GM19467 (cell line): Measurements from ENCODE around the gene KIF27.
"Not testable (repeated sequence)": the region's sequence is repeated elsewhere in the genome, so short reads cannot be mapped to it uniquely, and the experiment has no call there.

ENCODE experiments used
- ATAC-seq: cut with Tn5 transposase; IDR thresholded peaks from one replicate; pipeline ENCODE4 v1.9.1; 2021; ENCODE audit warnings: mild to moderate bottlenecking, moderate library complexity; ENCODE audit not compliant: unreplicated experiment

Gene KIF27

GRCh38 chr9:83920927-83921707 lies at the start of gene KIF27:
Gene KIF27, minus strand, starts transcription at chr9:83921432. Its CDS starts 5,841 bp downstream, at chr9:83915591.
- peak; percentile 97 for ATAC-seq

- no peak for ATAC-seq
Observed at GRCh38 chr9:83969602-83970001, 48.4 kb upstream of the KIF27 start.

GRCh38 chr9:83967073-83967472 lies 45.8 kb upstream of the KIF27 start:
- ATAC-seq, result no peak

- ATAC-seq, result no peak
Observed at GRCh38 chr9:83966209-83966582, 45.0 kb upstream of the KIF27 start.

GRCh38 chr9:83965350-83966208 lies 44.3 kb upstream of the KIF27 start:
- ATAC-seq, result no peak

GRCh38 chr9:83964973-83965349 lies 43.7 kb upstream of the KIF27 start:
- no peak for ATAC-seq

- ATAC-seq, result no peak
Observed at GRCh38 chr9:83962165-83962564, 40.9 kb upstream of the KIF27 start.

- no peak for ATAC-seq
Observed at GRCh38 chr9:83960991-83961390, 39.8 kb upstream of the KIF27 start.

- no peak for ATAC-seq
Observed at GRCh38 chr9:83959061-83959460, 37.8 kb upstream of the KIF27 start.

GRCh38 chr9:83957248-83957513 lies 35.9 kb upstream of the KIF27 start:
- ATAC-seq, result no peak

- ATAC-seq, result peak; percentile 81
Observed at GRCh38 chr9:83956436-83957247, 35.4 kb upstream of the KIF27 start.

GRCh38 chr9:83956086-83956435 lies 34.8 kb upstream of the KIF27 start:
- ATAC-seq, result peak; percentile 53

GRCh38 chr9:83948096-83948495 lies 26.9 kb upstream of the KIF27 start:
- not testable (repeated sequence) for ATAC-seq

GRCh38 chr9:83940590-83941303 lies 19.5 kb upstream of the KIF27 start:
- no peak for ATAC-seq

GRCh38 chr9:83937861-83938455 lies 16.7 kb upstream of the KIF27 start:
- no peak for ATAC-seq

- ATAC-seq, result no peak
Observed at GRCh38 chr9:83936523-83936922, 15.3 kb upstream of the KIF27 start.

GRCh38 chr9:83935276-83935935 lies 14.2 kb upstream of the KIF27 start:
- no peak for ATAC-seq

GRCh38 chr9:83934569-83935275 lies 13.5 kb upstream of the KIF27 start:
- no peak for ATAC-seq

- ATAC-seq, result no peak
Observed at GRCh38 chr9:83933790-83934189, 12.6 kb upstream of the KIF27 start.
